ENCODE measurements around the gene FANCD2. TPM values are rescaled to one million over a fixed set of nuclear protein-coding genes. Genes with fewer than 3 reads are reported as not detected.
"Not testable (repeated sequence)": the region's sequence is repeated elsewhere in the genome, so short reads cannot be mapped to it uniquely, and the experiment has no call there.

Gene FANCD2
- total RNA-seq, 6 experiments from 2014 or later: 9.7 to 21.7 (median 17.5) TPM

DNA sequence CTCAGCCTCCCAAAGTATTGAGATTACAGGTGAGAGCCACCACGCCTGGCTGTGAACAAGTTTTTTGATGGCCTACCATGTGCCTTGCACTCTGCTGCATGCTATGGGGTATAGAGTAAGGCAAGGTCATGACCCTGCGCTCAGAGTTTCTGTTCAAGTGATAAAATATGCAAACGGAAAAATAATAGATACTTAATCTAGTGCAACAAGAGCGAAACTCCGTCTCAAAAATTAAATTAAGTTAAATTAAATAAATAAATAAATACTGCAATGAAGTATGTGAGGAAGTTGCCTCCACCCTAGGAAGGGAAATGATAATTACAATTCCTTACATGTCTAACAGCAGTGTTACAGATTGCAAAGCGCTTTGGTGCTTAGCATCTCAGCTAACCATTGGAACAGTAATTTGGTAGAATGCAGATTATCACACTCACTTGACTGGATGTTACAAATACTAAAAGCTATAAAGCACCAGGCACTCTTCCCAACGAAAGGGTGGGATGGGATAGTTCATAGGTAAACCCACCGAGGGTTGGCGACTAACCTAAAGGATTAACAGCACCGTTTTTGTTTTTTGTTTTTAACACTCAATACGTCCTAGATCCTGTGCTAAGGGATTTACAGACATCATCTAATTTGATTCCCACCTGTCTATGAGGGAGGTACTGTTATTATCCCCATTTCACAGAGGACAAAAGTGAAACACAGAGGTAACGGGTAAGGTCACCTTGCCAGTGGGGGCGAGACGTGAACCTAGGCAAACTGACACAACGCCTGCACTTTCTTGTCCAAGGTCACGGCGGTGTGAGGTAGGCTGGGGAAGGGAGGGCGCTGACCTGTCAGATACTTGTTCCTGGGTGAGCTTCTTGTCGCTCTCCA lies 793 bp upstream of the FANCD2 start:
- Mint-ChIP-seq H3K27ac (peak overlapping the region; percentile 95), H3K9me3 (no peaks in the 10 kb centered on the region), H3K36me3 (ENCODE audit: low read depth) (peaks cover 26% of the 10 kb centered on the region), H3K4me3 (peak overlapping the region; percentile 95), H3K27me3 (ENCODE audit: insufficient read depth) (peaks cover 2% of the 10 kb centered on the region; the same call in 1 of the 2 replicates), H3K4me1 (ENCODE audit: low read depth) (peaks cover 48% of the 10 kb centered on the region)
- no peak for DNase-seq
- no peak for TF ChIP-seq CTCF (IDR thresholded peaks at IDR 0.05)

DNA sequence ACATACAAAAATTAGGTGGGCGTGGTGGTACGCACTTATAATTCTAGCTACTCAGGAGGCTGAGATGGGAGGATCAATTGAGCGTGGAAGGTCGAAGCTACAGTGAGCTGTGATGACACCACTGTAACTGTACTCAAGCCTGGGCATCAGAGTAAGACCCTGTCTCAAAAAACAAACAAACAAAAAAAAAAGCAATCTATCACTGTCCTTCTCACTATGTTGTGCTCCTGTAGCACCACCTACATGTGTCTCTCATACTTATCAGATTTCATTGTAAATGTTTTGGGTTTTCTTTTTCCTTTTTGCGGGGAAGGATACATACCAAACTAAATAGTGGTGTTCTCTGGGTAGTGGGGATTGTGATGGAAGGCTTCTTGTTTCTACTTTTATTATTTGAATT lies 14.8 kb downstream of the FANCD2 start:
- Mint-ChIP-seq H3K27ac (no peak overlapping the region), H3K27me3 (ENCODE audit: insufficient read depth) (no peaks in the 10 kb centered on the region), H3K4me3 (no peak overlapping the region), H3K9me3 (no peaks in the 10 kb centered on the region), H3K36me3 (ENCODE audit: low read depth) (no peaks in the 10 kb centered on the region), H3K4me1 (ENCODE audit: low read depth) (no peaks in the 10 kb centered on the region)
- TF ChIP-seq CTCF (IDR thresholded peaks at IDR 0.05): no peak
- DNase-seq: no peak

GRCh38 chr3:10047876-10048275 lies 21.6 kb downstream of the FANCD2 start:
- no peak for DNase-seq
- H3K9me3 Mint-ChIP-seq: no peaks in the 10 kb centered on the region
- H3K4me3 Mint-ChIP-seq: no peak overlapping the region
- H3K27me3 Mint-ChIP-seq (ENCODE audit: insufficient read depth): no peaks in the 10 kb centered on the region
- peaks cover 13% of the 10 kb centered on the region; the same call in 1 of the 2 replicates for H3K36me3 Mint-ChIP-seq (ENCODE audit: low read depth)
- peaks cover 12% of the 10 kb centered on the region for H3K4me1 Mint-ChIP-seq (ENCODE audit: low read depth)
- TF ChIP-seq CTCF (IDR thresholded peaks at IDR 0.05): no peak
- no peak overlapping the region for H3K27ac Mint-ChIP-seq

DNA sequence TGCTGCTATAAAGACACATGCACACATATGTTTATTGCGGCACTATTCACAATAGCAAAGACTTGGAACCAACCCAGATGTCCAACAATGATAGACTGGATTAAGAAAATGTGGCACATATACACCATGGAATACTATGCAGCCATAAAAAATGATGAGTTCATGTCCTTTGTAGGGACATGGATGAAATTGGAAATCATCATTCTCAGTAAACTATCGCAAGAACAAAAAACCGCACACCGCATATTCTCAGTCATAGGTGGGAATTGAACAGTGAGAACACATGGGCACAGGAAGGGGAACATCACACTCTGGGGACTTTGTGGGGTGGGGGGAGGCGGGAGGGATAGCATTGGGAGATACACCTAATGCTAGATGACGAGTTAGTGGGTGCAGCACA lies 26.8 kb downstream of the FANCD2 start:
- not testable (repeated sequence) for H3K4me3 Mint-ChIP-seq; H3K27ac Mint-ChIP-seq; DNase-seq; H3K9me3 Mint-ChIP-seq; H3K27me3 Mint-ChIP-seq (ENCODE audit: insufficient read depth)
- Mint-ChIP-seq H3K4me1 (ENCODE audit: low read depth) (peaks cover 12% of the 10 kb centered on the region), H3K36me3 (ENCODE audit: low read depth) (peaks cover 13% of the 10 kb centered on the region; the same call in 1 of the 2 replicates)

GRCh38 chr3:10055097-10055496 lies 28.9 kb downstream of the FANCD2 start:
- Mint-ChIP-seq H3K4me1 (ENCODE audit: low read depth) (peaks cover 12% of the 10 kb centered on the region), H3K27me3 (ENCODE audit: insufficient read depth) (no peaks in the 10 kb centered on the region; the same call in 1 of the 2 replicates), H3K4me3 (no peak overlapping the region), H3K27ac (no peak overlapping the region), H3K36me3 (ENCODE audit: low read depth) (peaks cover 7% of the 10 kb centered on the region; the same call in 1 of the 2 replicates), H3K9me3 (no peaks in the 10 kb centered on the region)
- no peak for TF ChIP-seq CTCF (IDR thresholded peaks at IDR 0.05)
- DNase-seq: no peak

GRCh38 chr3:10070077-10070476 lies 43.8 kb downstream of the FANCD2 start:
- not testable (repeated sequence) for H3K27ac Mint-ChIP-seq; H3K27me3 Mint-ChIP-seq (ENCODE audit: insufficient read depth); H3K4me1 Mint-ChIP-seq (ENCODE audit: low read depth); H3K4me3 Mint-ChIP-seq; H3K9me3 Mint-ChIP-seq; DNase-seq
- H3K36me3 Mint-ChIP-seq (ENCODE audit: low read depth): peaks cover 24% of the 10 kb centered on the region
